ENCODE measurements around the gene EHBP1.
"Not testable (repeated sequence)": the region's sequence is repeated elsewhere in the genome, so short reads cannot be mapped to it uniquely, and the experiment has no call there.

The EHBP1 gene

GRCh38 chr2:62999905-63000304, 294.4 kb downstream of the EHBP1 start:
- peak; percentile 98 for FAIRE-seq
- TF ChIP-seq POLR2A (IDR thresholded peaks at IDR 0.05; ENCODE audit: low read depth, low read length): no peak
- peak; percentile 28 for DNase-seq (ENCODE audit: insufficient read length, low spot score)

- no peak for TF ChIP-seq POLR2A (IDR thresholded peaks at IDR 0.05; ENCODE audit: low read depth, low read length)
- DNase-seq (ENCODE audit: insufficient read length, low spot score): no peak
- FAIRE-seq: no peak
Measured at GRCh38 chr2:63000801-63001200, 295.3 kb downstream of the EHBP1 start.

GRCh38 chr2:63001576-63001975, 296.1 kb downstream of the EHBP1 start:
- FAIRE-seq: no peak
- DNase-seq (ENCODE audit: insufficient read length, low spot score): no peak
- TF ChIP-seq POLR2A (IDR thresholded peaks at IDR 0.05; ENCODE audit: low read depth, low read length): no peak

- DNase-seq (ENCODE audit: insufficient read length, low spot score): no peak
- no peak for FAIRE-seq
- TF ChIP-seq POLR2A (IDR thresholded peaks at IDR 0.05; ENCODE audit: low read depth, low read length): no peak
Measured at GRCh38 chr2:63003351-63003750, 297.8 kb downstream of the EHBP1 start.

- DNase-seq (ENCODE audit: insufficient read length, low spot score) (no peak), FAIRE-seq (no peak)
- no peak for TF ChIP-seq POLR2A (IDR thresholded peaks at IDR 0.05; ENCODE audit: low read depth, low read length)
Measured at GRCh38 chr2:63007813-63008458, 302.4 kb downstream of the EHBP1 start.

- FAIRE-seq: no peak
- DNase-seq (ENCODE audit: insufficient read length, low spot score): no peak
- no peak for TF ChIP-seq POLR2A (IDR thresholded peaks at IDR 0.05; ENCODE audit: low read depth, low read length)
Measured at GRCh38 chr2:63008838-63009237, 303.3 kb downstream of the EHBP1 start.

GRCh38 chr2:63009490-63009889, 304.0 kb downstream of the EHBP1 start:
- FAIRE-seq (no peak), DNase-seq (ENCODE audit: insufficient read length, low spot score) (no peak)
- TF ChIP-seq POLR2A (IDR thresholded peaks at IDR 0.05; ENCODE audit: low read depth, low read length): no peak

GRCh38 chr2:63012541-63012940, 307.0 kb downstream of the EHBP1 start:
- FAIRE-seq (peak; percentile 15), DNase-seq (ENCODE audit: insufficient read length, low spot score) (no peak)
- no peak for TF ChIP-seq POLR2A (IDR thresholded peaks at IDR 0.05; ENCODE audit: low read depth, low read length)

- FAIRE-seq (no peak), DNase-seq (ENCODE audit: insufficient read length, low spot score) (no peak)
- TF ChIP-seq POLR2A (IDR thresholded peaks at IDR 0.05; ENCODE audit: low read depth, low read length): no peak
Measured at GRCh38 chr2:63013438-63013837, 307.9 kb downstream of the EHBP1 start.

- no peak for DNase-seq (ENCODE audit: insufficient read length, low spot score)
- TF ChIP-seq POLR2A (IDR thresholded peaks at IDR 0.05; ENCODE audit: low read depth, low read length): no peak
- no peak for FAIRE-seq
Measured at GRCh38 chr2:63015389-63015788, 309.9 kb downstream of the EHBP1 start.

- TF ChIP-seq POLR2A (IDR thresholded peaks at IDR 0.05; ENCODE audit: low read depth, low read length): no peak
- FAIRE-seq (no peak), DNase-seq (ENCODE audit: insufficient read length, low spot score) (no peak)
Measured at GRCh38 chr2:63018439-63018838, 312.9 kb downstream of the EHBP1 start.

GRCh38 chr2:63019686-63020085, 314.2 kb downstream of the EHBP1 start:
- not testable (repeated sequence) for DNase-seq (ENCODE audit: insufficient read length, low spot score); FAIRE-seq

- TF ChIP-seq POLR2A (IDR thresholded peaks at IDR 0.05; ENCODE audit: low read depth, low read length): no peak
- DNase-seq (ENCODE audit: insufficient read length, low spot score) (peak; percentile 26), FAIRE-seq (peak; percentile 84)
Measured at GRCh38 chr2:63023444-63023843, 317.9 kb downstream of the EHBP1 start.

GRCh38 chr2:63027220-63027619, 321.7 kb downstream of the EHBP1 start:
- TF ChIP-seq POLR2A (IDR thresholded peaks at IDR 0.05; ENCODE audit: low read depth, low read length): no peak
- FAIRE-seq: no peak
- DNase-seq (ENCODE audit: insufficient read length, low spot score): no peak

- peak; percentile 69 for FAIRE-seq
- no peak for TF ChIP-seq POLR2A (IDR thresholded peaks at IDR 0.05; ENCODE audit: low read depth, low read length)
- no peak for DNase-seq (ENCODE audit: insufficient read length, low spot score)
Measured at GRCh38 chr2:63029058-63029457, 323.5 kb downstream of the EHBP1 start.

- no peak for FAIRE-seq
Measured at GRCh38 chr2:63034526-63034925, 329.0 kb downstream of the EHBP1 start.

More at GRCh38 chr2:63034526-63034925, 329.0 kb downstream of the EHBP1 start:
- no peak for DNase-seq (ENCODE audit: insufficient read length, low spot score)
- TF ChIP-seq POLR2A (IDR thresholded peaks at IDR 0.05; ENCODE audit: low read depth, low read length): no peak

Data from H54 (cell line).